ENCODE measurements around the gene SPTLC2. TPM values are rescaled to one million over a fixed set of nuclear protein-coding genes. Genes with fewer than 3 reads are reported as not detected.

SPTLC2 gene
- total RNA-seq, 1 donor from 2014 or later = 40.9 TPM

DNA sequence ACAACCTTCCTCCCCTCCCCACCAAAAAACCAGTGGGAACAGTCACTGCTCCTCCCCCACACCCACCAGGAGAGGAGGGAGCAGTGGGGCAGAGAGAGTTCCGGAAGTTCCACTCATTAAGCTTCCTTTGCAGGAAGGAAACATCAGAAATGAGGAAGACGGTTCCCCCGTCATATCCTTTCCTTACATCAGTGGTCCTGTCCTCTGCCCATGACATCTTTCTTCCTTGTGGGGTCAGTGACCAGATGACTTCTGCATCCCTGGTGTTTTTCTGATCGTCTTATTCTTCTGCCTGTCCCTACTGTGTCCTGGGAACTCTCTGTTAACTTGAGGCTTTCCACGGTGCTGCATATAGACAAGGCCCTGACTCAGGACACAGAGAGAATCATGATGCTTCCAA lies 40.8 kb upstream of the SPTLC2 start:
- Mint-ChIP-seq H3K4me1 (ENCODE audit: unreplicated experiment) (peaks cover 31% of the 10 kb centered on the region), H3K27me3 (peaks cover 8% of the 10 kb centered on the region), H3K27ac (no peak overlapping the region), H3K4me3 (no peak overlapping the region), H3K36me3 (no peaks in the 10 kb centered on the region), H3K9me3 (no peaks in the 10 kb centered on the region)
- DNase-seq (ENCODE audit: extremely low spot score, unreplicated experiment) = no peak
- TF ChIP-seq, protein P1, sequence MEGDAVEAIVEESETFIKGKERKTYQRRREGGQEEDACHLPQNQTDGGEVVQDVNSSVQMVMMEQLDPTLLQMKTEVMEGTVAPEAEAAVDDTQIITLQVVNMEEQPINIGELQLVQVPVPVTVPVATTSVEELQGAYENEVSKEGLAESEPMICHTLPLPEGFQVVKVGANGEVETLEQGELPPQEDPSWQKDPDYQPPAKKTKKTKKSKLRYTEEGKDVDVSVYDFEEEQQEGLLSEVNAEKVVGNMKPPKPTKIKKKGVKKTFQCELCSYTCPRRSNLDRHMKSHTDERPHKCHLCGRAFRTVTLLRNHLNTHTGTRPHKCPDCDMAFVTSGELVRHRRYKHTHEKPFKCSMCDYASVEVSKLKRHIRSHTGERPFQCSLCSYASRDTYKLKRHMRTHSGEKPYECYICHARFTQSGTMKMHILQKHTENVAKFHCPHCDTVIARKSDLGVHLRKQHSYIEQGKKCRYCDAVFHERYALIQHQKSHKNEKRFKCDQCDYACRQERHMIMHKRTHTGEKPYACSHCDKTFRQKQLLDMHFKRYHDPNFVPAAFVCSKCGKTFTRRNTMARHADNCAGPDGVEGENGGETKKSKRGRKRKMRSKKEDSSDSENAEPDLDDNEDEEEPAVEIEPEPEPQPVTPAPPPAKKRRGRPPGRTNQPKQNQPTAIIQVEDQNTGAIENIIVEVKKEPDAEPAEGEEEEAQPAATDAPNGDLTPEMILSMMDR (conservative IDR thresholded peaks at IDR 0.05) = no peak

DNA sequence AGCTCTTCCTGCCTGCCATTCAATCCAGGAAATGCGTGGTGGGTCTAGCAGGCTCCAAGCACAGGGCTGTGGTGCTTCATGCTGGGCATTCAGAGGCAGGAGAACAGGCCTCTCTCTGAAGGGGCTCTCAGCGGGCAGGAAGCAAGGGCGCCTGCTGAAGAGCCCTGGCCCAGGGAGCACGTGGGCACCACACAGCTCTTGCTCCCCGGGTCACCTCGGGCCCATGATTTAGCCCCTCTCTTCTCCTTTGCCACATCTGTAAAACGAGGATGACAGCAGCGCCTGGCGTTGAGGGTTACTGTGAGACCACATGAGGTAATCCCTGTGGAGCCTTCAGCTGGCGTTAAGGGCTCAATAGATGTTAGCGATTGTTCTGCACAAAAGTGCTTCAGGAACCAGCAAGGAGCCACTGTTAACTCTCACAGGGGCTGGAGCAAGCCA lies 37.6 kb upstream of the SPTLC2 start:
- no peaks in the 10 kb centered on the region for H3K9me3 Mint-ChIP-seq
- peaks cover 8% of the 10 kb centered on the region for H3K27me3 Mint-ChIP-seq
- H3K27ac Mint-ChIP-seq = peak overlapping the region; percentile 26
- H3K4me3 Mint-ChIP-seq = no peak overlapping the region
- TF ChIP-seq, protein P1 (conservative IDR thresholded peaks at IDR 0.05) = no peak
- no peak for DNase-seq (ENCODE audit: extremely low spot score, unreplicated experiment)
- H3K4me1 Mint-ChIP-seq (ENCODE audit: unreplicated experiment) = peaks cover 18% of the 10 kb centered on the region
- no peaks in the 10 kb centered on the region for H3K36me3 Mint-ChIP-seq

DNA sequence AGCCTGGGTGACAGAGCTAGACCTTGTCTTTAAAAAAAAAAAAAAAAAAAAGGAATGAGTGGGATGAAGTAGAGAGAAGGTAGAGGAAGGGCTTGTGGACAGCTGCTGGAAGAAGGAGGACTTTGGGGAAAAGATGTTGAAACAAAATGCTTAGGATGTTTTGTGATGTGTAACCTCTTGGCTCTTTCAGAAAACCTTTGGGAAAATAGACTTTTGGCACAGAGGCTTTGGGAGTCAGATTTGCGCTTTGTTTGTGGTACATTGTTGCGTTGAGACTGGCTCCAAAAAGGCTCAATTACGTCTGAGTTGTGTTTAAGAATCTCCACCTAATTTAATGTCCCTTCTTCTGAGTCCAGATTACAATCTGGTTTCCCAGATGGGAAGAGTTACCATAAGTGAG lies 32.9 kb upstream of the SPTLC2 start:
- no peaks in the 10 kb centered on the region for H3K9me3 Mint-ChIP-seq
- no peak for DNase-seq (ENCODE audit: extremely low spot score, unreplicated experiment)

DNA sequence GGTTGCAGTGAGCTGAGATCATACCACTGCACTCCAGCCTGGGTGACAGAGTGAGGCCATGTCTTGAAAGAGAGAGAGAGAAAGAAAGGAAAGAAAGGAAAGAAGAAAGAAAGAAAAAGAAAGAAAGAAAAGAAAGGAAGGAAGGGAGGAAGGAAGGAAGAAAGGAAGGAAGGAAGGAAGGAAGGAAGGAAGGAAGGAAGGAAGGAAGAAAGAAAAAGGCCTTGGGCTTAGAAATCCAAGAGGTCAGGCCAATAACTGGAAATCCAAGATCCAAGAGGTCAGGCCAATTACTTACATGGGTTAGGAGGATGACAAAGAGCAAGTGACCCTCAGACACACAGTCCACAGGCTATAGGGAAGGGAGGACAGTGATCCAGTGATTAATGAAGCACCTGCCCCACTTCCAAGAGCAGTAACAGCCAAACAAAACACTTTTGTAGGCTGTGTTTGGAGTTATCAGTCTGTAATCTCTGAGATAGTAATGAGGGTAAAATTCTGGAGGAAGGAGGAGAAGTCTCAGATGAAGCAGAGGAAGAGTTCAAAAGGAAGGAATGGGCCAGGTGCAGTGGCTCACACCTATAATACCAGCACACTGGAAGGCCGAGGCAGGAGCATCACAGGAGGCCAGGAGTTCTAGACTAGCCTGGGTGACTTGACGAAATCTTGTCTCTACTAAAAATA lies 32.2 kb upstream of the SPTLC2 start:
- TF ChIP-seq, protein P1 (conservative IDR thresholded peaks at IDR 0.05) = no peak
- Mint-ChIP-seq H3K27me3 (peaks cover 6% of the 10 kb centered on the region), H3K9me3 (no peaks in the 10 kb centered on the region), H3K4me3 (no peak overlapping the region), H3K36me3 (no peaks in the 10 kb centered on the region), H3K4me1 (ENCODE audit: unreplicated experiment) (peaks cover under 1% of the 10 kb centered on the region), H3K27ac (no peak overlapping the region)
- DNase-seq (ENCODE audit: extremely low spot score, unreplicated experiment) = no peak

More for the DNA sequence above, 32.9 kb upstream of the SPTLC2 start:
- TF ChIP-seq, protein P1 (conservative IDR thresholded peaks at IDR 0.05) = no peak
- Mint-ChIP-seq H3K4me3 (no peak overlapping the region), H3K27me3 (peaks cover 6% of the 10 kb centered on the region), H3K27ac (no peak overlapping the region), H3K36me3 (no peaks in the 10 kb centered on the region), H3K4me1 (ENCODE audit: unreplicated experiment) (peaks cover 7% of the 10 kb centered on the region)

DNA sequence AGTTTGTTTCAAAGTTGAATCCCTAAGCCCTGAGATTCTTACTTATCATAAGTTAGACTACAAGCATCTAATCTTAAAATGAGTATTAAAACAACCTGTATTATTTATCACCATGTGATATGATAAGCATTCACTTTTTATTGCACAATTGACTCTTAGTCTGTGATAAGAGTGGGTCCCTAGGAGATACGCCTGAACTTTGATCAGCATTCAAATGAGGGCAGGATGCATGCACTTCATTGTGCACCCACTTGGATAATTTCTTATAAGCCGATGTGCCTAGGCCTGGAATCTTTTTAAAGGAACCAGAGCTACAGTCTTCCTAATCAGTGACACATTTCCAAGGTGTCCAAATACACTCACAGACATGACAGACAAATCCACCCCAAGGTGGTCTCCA lies 31.4 kb upstream of the SPTLC2 start:
- Mint-ChIP-seq H3K9me3 (no peaks in the 10 kb centered on the region), H3K36me3 (no peaks in the 10 kb centered on the region), H3K27ac (no peak overlapping the region), H3K4me1 (ENCODE audit: unreplicated experiment) (no peaks in the 10 kb centered on the region), H3K27me3 (peaks cover 6% of the 10 kb centered on the region), H3K4me3 (no peak overlapping the region)
- no peak for DNase-seq (ENCODE audit: extremely low spot score, unreplicated experiment)
- TF ChIP-seq, protein P1 (conservative IDR thresholded peaks at IDR 0.05) = no peak
